GM13977 (cell line): Measurements from ENCODE around the gene CUX1.
"Not testable (repeated sequence)": the region's sequence is repeated elsewhere in the genome, so short reads cannot be mapped to it uniquely, and the experiment has no call there.

Experiments
- DNase-seq: peaks from one replicate; pipeline ENCODE4 v3.0.0; 2012; ENCODE audit warnings: low spot score
- CTCF ChIP-seq: IDR thresholded peaks from 2 replicates; pipeline ENCODE4 v1.5.1; 2012; ENCODE audit warnings: mild to moderate bottlenecking, control low read depth; ENCODE audit not compliant: insufficient read depth; ENCODE audit errors: extremely low read depth, missing control alignments
- in situ Hi-C: fragments of 300-500 bp; cut with MboI; formaldehyde crosslinking; loops from one replicate; pipeline ENCODE4 v1.12.0; 2022; ENCODE audit warnings: low sequenced_read_pairs, low pct_unique_long_range_greater_than_20kb, mixed read lengths, inconsistent platforms; ENCODE audit not compliant: unreplicated experiment

The CUX1 gene

GRCh38 chr7:102018876-102019275, 201.4 kb downstream of the CUX1 start:
- TF ChIP-seq CTCF = no peak
- in situ Hi-C loops = no loop called here
- DNase-seq = no peak

GRCh38 chr7:102019461-102019860, 202.0 kb downstream of the CUX1 start:
- DNase-seq = no peak
- TF ChIP-seq CTCF = no peak
- in situ Hi-C loops = no loop called here

GRCh38 chr7:102021841-102022618, 204.6 kb downstream of the CUX1 start:
- DNase-seq = no peak
- no peak for TF ChIP-seq CTCF
- in situ Hi-C loops = no loop called here

DNA sequence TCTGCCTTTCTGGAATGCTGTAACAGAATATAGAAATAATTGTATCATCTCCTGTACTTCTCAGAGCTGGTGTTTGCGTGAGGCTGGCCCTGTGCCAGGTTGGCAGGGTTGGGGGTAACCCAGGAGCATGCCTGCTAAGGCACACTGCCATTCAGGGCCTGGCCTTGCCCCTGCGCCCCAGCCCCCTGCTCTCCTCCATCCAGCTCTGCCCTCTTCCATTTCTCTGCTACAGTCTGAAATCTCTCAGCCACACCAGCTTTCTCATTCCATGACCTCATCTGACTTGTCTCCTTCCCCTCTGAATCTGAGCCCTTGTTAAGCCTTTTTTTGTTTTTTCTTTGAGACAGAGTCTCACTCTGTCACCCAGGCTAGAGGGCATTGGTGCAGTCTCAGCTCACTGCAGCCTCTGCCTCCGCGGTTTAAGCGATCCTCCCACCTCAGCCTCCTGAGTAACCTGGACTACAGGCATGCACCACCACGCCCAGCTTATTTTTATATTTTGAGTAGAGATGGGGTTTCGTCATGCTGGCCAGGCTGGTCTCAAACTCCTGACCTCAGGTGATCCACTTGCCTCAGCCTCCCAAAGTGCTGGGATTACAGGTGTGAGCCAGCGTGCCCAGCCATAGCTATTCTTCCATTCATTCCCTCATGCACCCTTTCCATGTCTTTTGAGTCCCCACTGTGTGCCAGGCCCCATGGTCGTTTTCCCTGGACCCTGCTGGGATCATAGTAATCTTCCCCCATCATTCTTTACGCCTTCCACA, 206.8 kb downstream of the CUX1 start:
- in situ Hi-C loops = no loop called here
- no peak for DNase-seq
- TF ChIP-seq CTCF = no peak

- DNase-seq = no peak
- in situ Hi-C loops = no loop called here
- no peak for TF ChIP-seq CTCF
Observed at GRCh38 chr7:102024769-102025391, 207.5 kb downstream of the CUX1 start.

GRCh38 chr7:102025777-102026176, 208.4 kb downstream of the CUX1 start:
- in situ Hi-C loops, DNase-seq: not testable (repeated sequence)
